ENCODE data around the gene NHLH1. TPM values are rescaled to one million over a fixed set of nuclear protein-coding genes. Genes with fewer than 3 reads are reported as not detected.

Gene NHLH1
- 0.06 TPM in 1 of 2 replicates, not detected in the other for total RNA-seq

GRCh38 chr1:160366731-160367515, at the start of gene NHLH1:
Gene NHLH1, plus strand, starts transcription at chr1:160367071. Its CDS starts 3,661 bp downstream, at chr1:160370732.

GRCh38 chr1:160342953-160343869, 23.7 kb upstream of the NHLH1 start, which contains the start of the genes COPA and NCSTN:
Gene COPA, minus strand, starts transcription at chr1:160343250. Its CDS starts 80 bp downstream, at chr1:160343170.
Gene NCSTN, plus strand, starts transcription at chr1:160343383. Its CDS starts 14 bp downstream, at chr1:160343397.

GRCh38 chr1:160400223-160400645, 33.4 kb downstream of the NHLH1 start, which contains the start of gene VANGL2:
Gene VANGL2, plus strand, starts transcription at chr1:160400564. Its CDS starts 15,274 bp downstream, at chr1:160415838.

Other genes starting within 250 kb of the NHLH1 start
- not detected in 2 replicates for gene ATP1A4, start 215.5 kb upstream of the NHLH1 start, total RNA-seq
- gene CASQ1, start 176.5 kb upstream of the NHLH1 start, total RNA-seq: not detected in 2 replicates
- 51.8 and 148 TPM in 2 replicates for gene PEA15, start 161.7 kb upstream of the NHLH1 start, total RNA-seq
- 59.4 and 102 TPM in 2 replicates for gene DCAF8, start 104.5 kb upstream of the NHLH1 start, total RNA-seq
- gene PEX19, start 81.9 kb upstream of the NHLH1 start, total RNA-seq: 16.0 and 33.0 TPM in 2 replicates
- gene COPA, start 23.8 kb upstream of the NHLH1 start, total RNA-seq: 178 and 246 TPM in 2 replicates
- 44.8 and 96.3 TPM in 2 replicates for gene NCSTN, start 23.7 kb upstream of the NHLH1 start, total RNA-seq
- not detected in 2 replicates for gene VANGL2, start 33.5 kb downstream of the NHLH1 start, total RNA-seq
- gene SLAMF6, start 156.2 kb downstream of the NHLH1 start, total RNA-seq: not detected in 2 replicates
- not detected in 2 replicates for gene CD84, start 212.4 kb downstream of the NHLH1 start, total RNA-seq

Data from bladder microvascular endothelial cell (primary cell).